ENCODE data around the gene AGPAT1.

AGPAT1 gene, protein sequence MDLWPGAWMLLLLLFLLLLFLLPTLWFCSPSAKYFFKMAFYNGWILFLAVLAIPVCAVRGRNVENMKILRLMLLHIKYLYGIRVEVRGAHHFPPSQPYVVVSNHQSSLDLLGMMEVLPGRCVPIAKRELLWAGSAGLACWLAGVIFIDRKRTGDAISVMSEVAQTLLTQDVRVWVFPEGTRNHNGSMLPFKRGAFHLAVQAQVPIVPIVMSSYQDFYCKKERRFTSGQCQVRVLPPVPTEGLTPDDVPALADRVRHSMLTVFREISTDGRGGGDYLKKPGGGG

DNA sequence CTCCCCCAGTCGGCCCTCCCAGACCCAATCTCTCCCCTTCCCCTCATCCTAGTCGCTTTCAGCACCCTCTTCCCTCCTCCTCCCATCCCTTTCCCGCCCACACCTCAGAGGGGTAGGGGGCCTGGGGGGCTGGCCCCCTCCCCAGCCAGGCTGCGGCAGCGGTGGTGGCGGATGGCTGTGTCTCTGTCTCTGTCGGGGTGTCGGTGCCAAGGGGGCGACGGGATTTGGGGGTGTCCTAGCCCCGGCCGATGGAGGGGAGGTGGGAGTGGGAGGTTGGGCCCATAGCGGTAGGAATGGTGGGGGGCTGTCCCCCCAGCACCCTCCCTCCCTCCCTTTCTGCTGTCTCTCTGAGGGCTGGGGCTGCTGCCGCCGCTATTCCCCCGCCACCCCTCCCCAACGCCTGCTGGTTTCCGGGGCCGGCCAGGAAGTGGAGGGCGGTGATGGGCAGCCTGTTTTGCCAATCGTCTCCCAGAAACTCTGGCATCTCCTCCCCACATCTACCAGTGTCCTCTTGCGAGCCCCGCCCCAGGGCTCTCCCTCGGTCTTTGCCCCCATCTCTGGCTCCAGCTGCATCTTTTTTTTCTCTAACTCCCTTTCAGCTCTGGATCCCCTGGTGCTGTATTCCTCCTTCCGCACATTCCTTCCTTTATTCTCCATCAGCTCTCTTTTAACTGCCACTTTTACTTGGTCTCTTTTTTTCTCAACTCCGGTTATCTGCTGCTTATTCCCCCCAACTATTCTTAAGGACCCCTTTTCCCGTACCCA, at the start of gene AGPAT1:
Gene AGPAT1, minus strand, starts transcription at position 374 of the 765 bp plus-strand sequence. CDS start 4,588 bp downstream, outside the sequence.
- peak within 1 kb of the TSS; percentile 83 for H3K9ac ChIP-seq (ENCODE audit: low read length)
- peaks cover 27% of the 10 kb centered on the region for H3K4me1 ChIP-seq (ENCODE audit: control insufficient read depth, insufficient read depth, low read length)
- no peaks in the 10 kb centered on the region for H3K27me3 ChIP-seq (ENCODE audit: control insufficient read depth, insufficient read depth, low read length)
- H3K36me3 ChIP-seq (ENCODE audit: control insufficient read depth, insufficient read depth, low read length) = peaks cover 11% of the 10 kb centered on the region
- peak within 1 kb of the TSS; percentile 99 for H3K27ac ChIP-seq (ENCODE audit: low read depth, low read length)
- peak within 1 kb of the TSS; percentile 94 for H3K4me3 ChIP-seq (ENCODE audit: low read length)

DNA sequence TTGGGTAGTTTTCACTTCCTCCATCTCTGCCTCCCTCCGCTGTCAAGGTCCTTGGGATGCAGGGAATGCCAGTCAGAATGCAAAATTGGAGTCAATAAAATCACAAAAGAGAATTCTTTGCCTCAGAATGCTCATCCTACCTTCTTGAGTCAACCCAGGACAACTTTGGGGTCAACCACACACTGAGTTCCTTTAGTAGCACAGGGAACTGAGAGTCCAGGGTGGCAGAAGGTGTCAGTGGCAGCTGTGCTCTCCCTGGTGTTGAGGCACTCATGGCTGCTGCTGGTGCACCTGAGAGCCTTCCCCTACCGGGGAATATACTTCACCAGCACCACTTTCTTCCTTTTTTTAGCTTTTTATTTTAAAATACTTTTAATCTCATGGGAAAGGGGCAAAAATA, 48.8 kb upstream of the AGPAT1 start:
- Histone ChIP-seq H3K27ac (ENCODE audit: low read depth, low read length) (no peak overlapping the region), H3K4me1 (ENCODE audit: control insufficient read depth, insufficient read depth, low read length) (no peaks in the 10 kb centered on the region), H3K27me3 (ENCODE audit: control insufficient read depth, insufficient read depth, low read length) (peaks cover 2% of the 10 kb centered on the region), H3K9ac (ENCODE audit: low read length) (no peak overlapping the region), H3K4me3 (ENCODE audit: low read length) (no peak overlapping the region), H3K36me3 (ENCODE audit: control insufficient read depth, insufficient read depth, low read length) (no peaks in the 10 kb centered on the region)

DNA sequence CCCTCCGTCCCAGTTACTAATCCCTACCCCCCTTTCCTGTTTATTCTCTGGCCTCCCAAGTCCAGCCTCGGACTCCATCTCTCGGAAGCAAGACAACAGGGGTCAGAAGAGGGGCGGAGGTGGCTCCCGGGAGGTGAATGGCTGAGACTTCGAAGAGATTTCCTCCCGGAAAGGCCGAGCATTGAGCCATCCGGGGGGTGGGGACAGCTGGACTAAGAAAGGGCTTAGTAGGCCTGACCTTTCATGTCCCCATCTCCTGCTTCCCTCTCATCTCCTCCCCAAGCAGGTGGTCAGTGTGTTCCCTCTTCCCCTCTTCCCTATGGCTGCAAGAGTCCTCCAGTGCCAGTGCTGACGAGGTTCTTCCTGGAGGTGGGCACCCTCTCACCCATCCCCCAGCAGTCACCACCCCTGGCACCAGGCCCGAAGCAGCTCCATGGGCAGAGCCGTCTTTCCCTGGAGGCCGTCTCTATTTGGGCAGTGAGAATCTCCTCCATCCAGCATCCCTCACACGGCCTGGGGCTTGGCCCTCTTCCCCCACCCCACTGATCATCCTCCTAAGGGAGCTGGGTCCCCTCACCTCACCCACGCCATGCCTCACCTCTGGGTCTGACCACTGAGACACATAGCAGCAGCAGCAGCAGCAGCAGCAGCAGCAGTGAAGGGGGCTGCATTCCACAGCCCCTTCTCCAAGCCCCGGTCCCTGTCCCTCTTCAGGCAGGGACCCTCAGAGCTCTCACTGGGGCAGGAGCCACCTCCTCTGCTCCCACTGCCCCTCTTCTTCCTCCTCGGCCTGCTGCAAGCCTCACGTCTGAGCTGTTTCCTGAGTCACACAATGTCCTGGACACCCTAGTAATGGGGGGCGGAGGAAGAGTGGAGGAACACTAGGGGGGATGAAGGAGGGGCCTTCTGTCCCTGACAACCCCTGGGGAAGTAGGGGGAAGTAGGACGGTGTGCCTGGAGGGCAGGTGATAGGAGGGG, 47.7 kb upstream of the AGPAT1 start, which contains the start of gene NOTCH4:
Gene NOTCH4, minus strand, starts transcription at position 810 of the 978 bp plus-strand sequence. Its CDS starts 139 bp downstream, at position 671.
- Histone ChIP-seq H3K27me3 (ENCODE audit: control insufficient read depth, insufficient read depth, low read length) (peaks cover 2% of the 10 kb centered on the region), H3K36me3 (ENCODE audit: control insufficient read depth, insufficient read depth, low read length) (no peaks in the 10 kb centered on the region), H3K27ac (ENCODE audit: low read depth, low read length) (no peak within 1 kb of the TSS), H3K9ac (ENCODE audit: low read length) (no peak within 1 kb of the TSS), H3K4me1 (ENCODE audit: control insufficient read depth, insufficient read depth, low read length) (no peaks in the 10 kb centered on the region), H3K4me3 (ENCODE audit: low read length) (no peak within 1 kb of the TSS)

DNA sequence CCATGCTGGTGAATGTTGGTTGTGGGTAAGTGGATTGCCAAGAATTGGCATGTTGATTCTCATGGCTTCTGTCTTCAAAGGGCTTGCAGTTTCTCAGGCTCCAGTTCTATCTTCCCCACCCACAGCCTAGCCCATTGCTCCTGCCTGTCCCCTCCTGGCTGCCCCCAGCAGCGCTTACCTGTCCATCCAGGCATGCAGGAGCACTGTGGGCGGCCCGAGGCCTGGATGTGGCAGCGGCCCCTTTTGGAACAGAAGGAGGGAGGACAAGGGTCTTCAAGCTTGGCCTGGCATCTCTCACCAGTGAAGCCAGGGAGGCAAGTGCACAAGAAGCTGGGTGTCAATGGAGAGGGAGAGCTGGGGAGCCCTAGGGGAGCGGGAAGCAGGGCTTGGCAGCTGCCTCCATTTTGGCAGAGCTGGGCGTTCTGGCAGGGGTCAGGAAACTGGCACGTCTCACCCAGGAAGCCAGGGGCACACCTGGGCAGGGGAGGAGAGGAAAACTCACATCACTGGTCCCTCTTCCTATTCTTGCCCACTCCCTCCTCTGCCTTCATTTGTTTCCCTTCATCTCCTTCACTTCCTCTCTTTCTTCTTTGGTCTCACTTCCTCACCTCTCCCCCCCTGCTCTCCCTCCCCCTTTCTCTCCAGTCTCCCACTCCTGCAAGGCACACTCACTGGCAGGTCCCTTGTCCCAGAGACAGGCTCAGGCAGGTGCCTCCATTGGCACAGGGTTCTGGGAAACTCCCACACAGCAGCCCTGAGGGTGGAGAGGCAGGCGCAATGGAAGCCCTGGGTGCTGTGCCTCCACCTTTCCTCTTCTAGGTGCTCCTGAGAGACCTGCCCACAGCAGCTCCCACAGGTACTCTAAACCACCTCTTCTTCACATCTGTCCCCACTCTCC, 46.7 kb upstream of the AGPAT1 start:
- H3K4me1 ChIP-seq (ENCODE audit: control insufficient read depth, insufficient read depth, low read length) = no peaks in the 10 kb centered on the region
- H3K9ac ChIP-seq (ENCODE audit: low read length) = no peak overlapping the region
- no peaks in the 10 kb centered on the region for H3K27me3 ChIP-seq (ENCODE audit: control insufficient read depth, insufficient read depth, low read length)
- H3K4me3 ChIP-seq (ENCODE audit: low read length) = no peak overlapping the region
- no peak overlapping the region for H3K27ac ChIP-seq (ENCODE audit: low read depth, low read length)
- H3K36me3 ChIP-seq (ENCODE audit: control insufficient read depth, insufficient read depth, low read length) = no peaks in the 10 kb centered on the region

DNA sequence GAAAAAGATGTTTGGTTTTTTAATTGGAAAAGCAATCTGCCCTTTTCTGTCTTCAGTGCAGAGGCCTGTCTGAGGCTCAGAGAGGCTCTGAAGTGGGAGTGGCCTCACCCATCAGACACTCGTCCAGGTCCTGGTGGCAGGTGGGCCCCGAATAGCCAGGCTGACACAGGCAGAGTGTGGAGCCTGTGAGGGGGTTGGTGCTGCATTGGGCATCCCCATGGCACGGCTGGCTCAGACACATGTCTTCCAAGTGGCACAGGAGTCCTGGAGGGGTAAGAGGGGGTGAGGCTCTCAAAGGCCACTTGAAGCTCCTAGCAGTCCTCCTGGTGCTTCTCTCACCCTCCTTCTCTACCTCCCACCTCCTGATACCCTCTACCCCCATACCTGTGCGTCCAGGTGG, 44.1 kb upstream of the AGPAT1 start:
- Histone ChIP-seq H3K27me3 (ENCODE audit: control insufficient read depth, insufficient read depth, low read length) (no peaks in the 10 kb centered on the region), H3K4me1 (ENCODE audit: control insufficient read depth, insufficient read depth, low read length) (no peaks in the 10 kb centered on the region), H3K9ac (ENCODE audit: low read length) (no peak overlapping the region), H3K4me3 (ENCODE audit: low read length) (no peak overlapping the region), H3K36me3 (ENCODE audit: control insufficient read depth, insufficient read depth, low read length) (no peaks in the 10 kb centered on the region), H3K27ac (ENCODE audit: low read depth, low read length) (no peak overlapping the region)

DNA sequence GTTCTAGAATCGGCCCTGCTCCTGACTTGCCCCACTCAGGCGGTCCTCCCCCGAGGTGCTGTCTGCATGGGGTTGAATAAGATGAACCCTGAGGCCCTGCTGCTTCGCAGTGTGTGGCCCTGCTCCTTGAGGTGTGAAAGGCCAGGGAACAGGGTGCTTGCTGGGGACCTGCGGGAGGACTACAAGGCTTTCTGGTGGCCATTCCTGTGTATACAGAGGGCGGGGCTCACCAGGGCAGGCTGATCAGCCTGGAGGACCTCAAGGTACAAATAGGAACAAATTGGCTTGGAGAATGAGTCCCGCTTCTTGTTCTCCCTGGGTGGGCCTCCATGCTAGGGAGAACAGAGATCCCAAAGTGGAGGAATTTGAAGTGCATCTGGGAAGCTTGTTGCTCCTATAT, 42.3 kb upstream of the AGPAT1 start:
- Histone ChIP-seq H3K36me3 (ENCODE audit: control insufficient read depth, insufficient read depth, low read length) (no peaks in the 10 kb centered on the region), H3K4me3 (ENCODE audit: low read length) (no peak overlapping the region), H3K4me1 (ENCODE audit: control insufficient read depth, insufficient read depth, low read length) (no peaks in the 10 kb centered on the region), H3K9ac (ENCODE audit: low read length) (no peak overlapping the region), H3K27ac (ENCODE audit: low read depth, low read length) (no peak overlapping the region), H3K27me3 (ENCODE audit: control insufficient read depth, insufficient read depth, low read length) (no peaks in the 10 kb centered on the region)

DNA sequence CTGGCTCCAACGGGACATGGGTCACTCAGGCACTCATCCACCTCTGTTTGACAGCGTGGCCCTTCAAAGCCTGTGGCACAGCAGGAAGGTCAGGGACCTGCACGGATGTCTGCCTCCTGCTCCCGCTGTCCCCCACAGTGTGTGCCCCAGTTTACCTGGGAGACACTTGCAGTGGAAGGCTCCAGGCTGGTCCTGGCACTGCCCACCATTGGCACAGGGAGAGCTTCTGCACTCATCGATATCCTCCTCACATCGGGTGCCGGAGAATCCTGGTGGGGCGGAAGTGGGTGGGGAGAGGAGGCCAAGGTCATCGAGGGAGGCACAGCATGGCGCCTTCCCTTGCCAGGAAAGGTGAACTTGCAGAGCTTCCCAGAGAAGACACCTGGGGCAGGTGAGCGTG, 41.1 kb upstream of the AGPAT1 start:
- Histone ChIP-seq H3K27me3 (ENCODE audit: control insufficient read depth, insufficient read depth, low read length) (no peaks in the 10 kb centered on the region), H3K27ac (ENCODE audit: low read depth, low read length) (no peak overlapping the region), H3K4me1 (ENCODE audit: control insufficient read depth, insufficient read depth, low read length) (no peaks in the 10 kb centered on the region), H3K36me3 (ENCODE audit: control insufficient read depth, insufficient read depth, low read length) (no peaks in the 10 kb centered on the region), H3K9ac (ENCODE audit: low read length) (no peak overlapping the region), H3K4me3 (ENCODE audit: low read length) (no peak overlapping the region)

DNA sequence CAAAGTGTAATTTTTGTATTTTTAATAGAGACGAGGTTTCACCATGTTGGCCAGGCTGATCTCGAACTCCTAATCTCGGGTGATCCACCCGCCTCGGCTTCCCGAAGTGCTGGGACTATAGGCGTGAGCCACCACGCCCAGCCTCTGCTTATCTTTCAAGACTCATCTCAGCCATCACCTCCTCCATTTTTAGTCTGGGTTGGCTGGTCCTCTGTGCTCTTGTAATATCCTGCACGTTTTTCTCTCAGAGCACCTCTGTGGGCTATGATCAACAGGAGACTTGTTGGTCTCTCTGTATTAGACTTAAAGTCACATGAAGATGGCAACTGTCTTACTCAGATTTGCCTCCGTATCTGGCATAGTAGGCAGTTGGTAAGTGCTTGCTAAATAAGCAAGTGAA, 40.4 kb upstream of the AGPAT1 start:
- Histone ChIP-seq H3K9ac (ENCODE audit: low read length) (no peak overlapping the region), H3K4me3 (ENCODE audit: low read length) (no peak overlapping the region), H3K4me1 (ENCODE audit: control insufficient read depth, insufficient read depth, low read length) (no peaks in the 10 kb centered on the region), H3K27me3 (ENCODE audit: control insufficient read depth, insufficient read depth, low read length) (no peaks in the 10 kb centered on the region), H3K36me3 (ENCODE audit: control insufficient read depth, insufficient read depth, low read length) (no peaks in the 10 kb centered on the region), H3K27ac (ENCODE audit: low read depth, low read length) (no peak overlapping the region)

DNA sequence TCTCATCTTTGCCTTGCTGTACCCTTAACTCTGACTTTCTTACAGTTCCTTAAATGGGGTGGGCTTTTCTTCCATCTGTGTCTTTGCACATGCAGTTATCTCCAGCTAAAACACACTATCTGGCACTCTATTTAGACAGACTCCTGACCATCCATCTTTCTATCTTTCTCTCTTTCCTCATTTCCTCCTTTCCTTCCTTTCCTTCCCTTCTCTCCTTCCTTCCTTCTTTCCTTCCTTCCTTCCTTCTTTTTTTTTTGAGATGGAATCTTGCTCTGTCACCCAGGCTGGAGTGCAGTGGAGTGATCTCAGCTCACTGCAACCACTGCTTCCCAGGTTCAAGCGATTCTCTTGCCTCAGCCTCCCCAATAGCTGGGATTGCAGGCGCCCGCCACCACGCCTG, 39.7 kb upstream of the AGPAT1 start:
- Histone ChIP-seq H3K4me1 (ENCODE audit: control insufficient read depth, insufficient read depth, low read length) (no peaks in the 10 kb centered on the region), H3K27ac (ENCODE audit: low read depth, low read length) (no peak overlapping the region), H3K4me3 (ENCODE audit: low read length) (no peak overlapping the region), H3K36me3 (ENCODE audit: control insufficient read depth, insufficient read depth, low read length) (no peaks in the 10 kb centered on the region), H3K27me3 (ENCODE audit: control insufficient read depth, insufficient read depth, low read length) (no peaks in the 10 kb centered on the region), H3K9ac (ENCODE audit: low read length) (no peak overlapping the region)

DNA sequence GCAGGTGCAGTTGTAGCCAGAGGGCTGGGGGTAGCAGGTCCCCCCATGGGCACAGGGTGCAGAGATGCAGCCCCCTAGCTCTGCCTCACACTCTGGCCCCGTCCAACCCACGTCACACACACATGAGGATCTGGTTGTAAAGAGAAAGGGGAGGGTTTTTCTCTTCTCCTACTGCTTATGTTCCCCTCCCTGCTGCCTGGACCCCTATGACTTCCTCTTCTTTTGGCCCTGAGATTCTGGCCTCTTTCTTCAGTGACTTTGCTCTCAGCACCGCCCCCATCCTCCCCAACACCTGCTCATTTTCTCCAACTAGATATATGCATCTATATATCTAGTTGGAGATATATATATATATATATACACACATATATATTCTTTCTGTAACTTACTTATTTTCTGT, 38.2 kb upstream of the AGPAT1 start:
- H3K27ac ChIP-seq (ENCODE audit: low read depth, low read length) = no peak overlapping the region
- H3K4me1 ChIP-seq (ENCODE audit: control insufficient read depth, insufficient read depth, low read length) = no peaks in the 10 kb centered on the region
- H3K4me3 ChIP-seq (ENCODE audit: low read length) = no peak overlapping the region
- H3K9ac ChIP-seq (ENCODE audit: low read length) = no peak overlapping the region
- H3K27me3 ChIP-seq (ENCODE audit: control insufficient read depth, insufficient read depth, low read length) = no peaks in the 10 kb centered on the region
- H3K36me3 ChIP-seq (ENCODE audit: control insufficient read depth, insufficient read depth, low read length) = no peaks in the 10 kb centered on the region

DNA sequence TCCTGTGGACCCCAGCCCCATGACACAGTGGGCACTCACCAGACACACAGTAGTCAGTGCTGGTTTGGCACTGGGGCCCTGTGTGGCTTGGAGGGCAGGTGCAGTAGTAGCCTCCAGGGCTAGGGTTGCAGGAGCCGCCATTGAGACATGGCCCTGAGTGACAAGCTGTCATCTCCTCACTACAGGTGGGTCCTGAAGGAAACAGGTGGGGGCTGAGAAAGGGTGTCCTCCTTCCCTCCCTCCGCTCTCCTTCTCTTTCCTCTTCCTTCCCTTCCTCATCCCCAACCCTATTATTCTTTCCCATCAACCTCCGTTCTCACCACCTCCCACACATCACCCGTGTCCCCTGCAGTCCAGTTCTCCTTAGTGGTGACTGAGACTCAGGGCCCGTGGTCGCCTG, 37.8 kb upstream of the AGPAT1 start:
- H3K27me3 ChIP-seq (ENCODE audit: control insufficient read depth, insufficient read depth, low read length) = no peaks in the 10 kb centered on the region
- no peaks in the 10 kb centered on the region for H3K36me3 ChIP-seq (ENCODE audit: control insufficient read depth, insufficient read depth, low read length)
- no peak overlapping the region for H3K27ac ChIP-seq (ENCODE audit: low read depth, low read length)
- H3K4me3 ChIP-seq (ENCODE audit: low read length) = no peak overlapping the region
- no peaks in the 10 kb centered on the region for H3K4me1 ChIP-seq (ENCODE audit: control insufficient read depth, insufficient read depth, low read length)
- H3K9ac ChIP-seq (ENCODE audit: low read length) = no peak overlapping the region
